ENCODE results near the gene HSP90AB1. TPM values are rescaled to one million over a fixed set of nuclear protein-coding genes. Genes with fewer than 3 reads are reported as not detected.

The HSP90AB1 gene
- total and polyA plus RNA-seq, 9 of the 15 experiments (the other 6 are each of a cell fraction or from before 2014, with no cell fraction given) = 1,780 to 3,358 (median 2,262) TPM

DNA sequence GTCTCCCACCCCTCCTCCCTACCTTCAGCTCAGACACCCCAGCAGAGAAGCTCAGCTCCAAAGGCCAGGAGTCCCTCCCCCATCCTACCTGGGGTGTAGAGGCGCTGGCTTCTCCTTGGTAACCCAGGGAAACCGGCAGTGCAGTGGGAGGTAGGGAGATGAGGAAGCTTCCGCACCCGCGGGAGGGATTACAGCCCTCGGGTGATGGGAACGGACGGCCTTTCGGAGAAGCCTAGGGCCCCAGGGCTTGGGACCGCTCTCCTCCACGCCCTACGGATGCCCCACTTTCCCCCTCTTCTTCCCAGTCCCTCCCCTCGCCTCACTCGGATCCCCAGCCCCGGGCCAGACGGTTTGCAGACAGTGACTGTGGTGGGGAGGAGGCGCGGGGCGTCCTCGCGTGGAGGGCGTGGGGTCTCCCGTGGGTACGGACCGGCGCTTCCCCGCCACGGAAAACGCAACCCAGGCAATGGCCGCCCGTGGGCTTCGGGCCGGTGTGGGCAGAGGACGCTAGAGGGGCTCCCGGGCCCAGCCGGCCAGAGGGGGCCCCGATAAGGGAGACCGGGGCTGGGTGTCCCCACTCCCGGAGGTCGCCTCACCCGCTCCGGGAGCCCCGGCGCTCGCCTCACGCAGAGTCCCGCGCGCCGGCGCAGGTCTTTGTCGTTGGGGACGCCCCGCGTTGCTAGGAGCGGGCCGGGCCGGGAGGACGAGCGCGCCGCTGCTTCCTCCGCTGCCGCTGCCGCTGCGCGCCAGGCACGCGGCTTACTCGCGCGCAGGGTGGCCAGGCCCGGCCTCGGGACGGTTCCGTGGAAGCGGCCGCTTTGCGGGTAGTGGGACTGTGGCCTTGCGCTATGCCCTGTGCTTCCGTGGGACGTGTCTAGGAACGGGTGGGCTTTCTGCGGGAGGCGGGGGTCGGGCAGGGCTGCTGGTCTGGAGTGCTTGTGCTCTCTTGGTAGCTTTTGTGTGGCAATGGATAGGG lies 50.5 kb downstream of the HSP90AB1 start (continued):
- TF ChIP-seq CREB5 (CRISPR knock-in tag; IDR thresholded peaks at IDR 0.05) (no peak), GATAD2B (IDR thresholded peaks at IDR 0.05; ENCODE audit: borderline replicate concordance) (no peak), ZNF41 (CRISPR knock-in tag; conservative IDR thresholded peaks at IDR 0.05) (no peak), ESRRA (IDR thresholded peaks at IDR 0.05; ENCODE audit: borderline replicate concordance, low read depth) (no peak), HMG20A (CRISPR knock-in tag; conservative IDR thresholded peaks at IDR 0.05) (no peak), ZBTB49 (CRISPR knock-in tag; IDR thresholded peaks at IDR 0.05; ENCODE audit: borderline replicate concordance) (no peak), ZNF449 (CRISPR knock-in tag; IDR thresholded peaks at IDR 0.05) (no peak), FUS (optimal IDR thresholded peaks at IDR 0.05; ENCODE audit: low read depth, low read length) (no peak), SMARCC2 (IDR thresholded peaks at IDR 0.05; ENCODE audit: low read depth) (no peak), SAFB (IDR thresholded peaks at IDR 0.05; ENCODE audit: borderline replicate concordance, low read depth, low read length) (peak; percentile 84), PRMT5 (CRISPR knock-in tag; IDR thresholded peaks at IDR 0.05) (no peak), RBFOX2 (IDR thresholded peaks at IDR 0.05; ENCODE audit: low read depth, low read length) (peak; percentile 39), E2F4 (CRISPR knock-in tag; IDR thresholded peaks at IDR 0.05; ENCODE audit: low read depth) (0 out of 2 replicates have a peak, but pooled peaks have one; percentile 36), ZKSCAN8 (CRISPR knock-in tag; IDR thresholded peaks at IDR 0.05) (no peak), CREB1 (IDR thresholded peaks at IDR 0.05) (peak; percentile 93), CREB1 (CRISPR knock-in tag; IDR thresholded peaks at IDR 0.05) (peak; percentile 87), GTF2F1 (IDR thresholded peaks at IDR 0.05; ENCODE audit: low read depth, low read length) (no peak), RBM14 (IDR thresholded peaks at IDR 0.05; ENCODE audit: borderline replicate concordance, insufficient read depth, low read depth, low read length) (no peak), MEIS2 (IDR thresholded peaks at IDR 0.05; ENCODE audit: partially characterized antibody) (peak; percentile 16), TEAD2 (tag; IDR thresholded peaks at IDR 0.05) (no peak)
- TF ChIP-seq, protein P1, sequence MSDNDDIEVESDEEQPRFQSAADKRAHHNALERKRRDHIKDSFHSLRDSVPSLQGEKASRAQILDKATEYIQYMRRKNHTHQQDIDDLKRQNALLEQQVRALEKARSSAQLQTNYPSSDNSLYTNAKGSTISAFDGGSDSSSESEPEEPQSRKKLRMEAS (CRISPR knock-in tag; IDR thresholded peaks at IDR 0.05) = peak; percentile 81

Measured in K562 (cell line).